IMR-90 (cell line): ENCODE measurements around the gene ERGIC1. TPM values are rescaled to one million over a fixed set of nuclear protein-coding genes. Genes with fewer than 3 reads are reported as not detected.

Experiments
- ATAC-seq: fragments of 200-7000 bp; cut with Tn5 transposase; 2 replicates; pipeline ENCODE4 v1.9.1; 2020; ENCODE audit warnings: low read depth, mild to moderate bottlenecking, moderate library complexity
- BruUV-seq: library from RNA; stranded (reverse); fragments of 400-500 nt; replicated peaks from 2 replicates; lab custom pipeline; 2021; lab: Mats Ljungman, UMichigan
- CTCF ChIA-PET: fragments of 300-600 bp; formaldehyde crosslinking; extraction: SDS; loops from one replicate; lab custom pipeline; 2021; ENCODE audit warnings: antibody characterized with exemption; lab: Yijun Ruan, JAX
- POLR2A ChIA-PET: fragments of 300-600 bp; sonication (Branson Sonifier 250); formaldehyde crosslinking; loops from one replicate; lab custom pipeline; 2022; ENCODE audit warnings: antibody characterized with exemption; ENCODE audit not compliant: unreplicated experiment; lab: Charles Lee
- DNase-seq: peaks from one replicate; pipeline ENCODE4 v3.0.0; 2013
- H2AFZ ChIP-seq: replicated peaks from 2 replicates; pipeline ENCODE3; 2013; ENCODE audit warnings: low read length, mild to moderate bottlenecking; ENCODE audit not compliant: poor library complexity
- H2AK5ac ChIP-seq: 2 replicates; pipeline ENCODE4 v1.6.1; 2013; ENCODE audit warnings: low read depth, low read length, inconsistent platforms
- H2AK9ac ChIP-seq: replicated peaks from 2 replicates; pipeline ENCODE3; 2013; ENCODE audit warnings: mild to moderate bottlenecking, low read depth, low read length, moderate library complexity; ENCODE audit not compliant: poor library complexity
- H2BK120ac ChIP-seq: 2 replicates; pipeline ENCODE4 v1.6.1; 2013; ENCODE audit warnings: low read depth, low read length, inconsistent platforms
- H2BK15ac ChIP-seq: 3 replicates; pipeline ENCODE4 v1.6.1; 2013; ENCODE audit warnings: low read depth, low read length, inconsistent platforms
- H2BK20ac ChIP-seq: 2 replicates; pipeline ENCODE4 v1.6.1; 2013; ENCODE audit warnings: low read depth, mild to moderate bottlenecking, inconsistent platforms, low read length, moderate library complexity
- H2BK5ac ChIP-seq: 2 replicates; pipeline ENCODE4 v1.6.1; 2013; ENCODE audit warnings: mild to moderate bottlenecking, low read depth, low read length, inconsistent platforms; ENCODE audit not compliant: poor library complexity, severe bottlenecking
- H3K14ac ChIP-seq: replicated peaks from 2 replicates; pipeline ENCODE4 v1.6.1; 2013; ENCODE audit warnings: low read depth, low read length, inconsistent platforms
- H3K18ac ChIP-seq: 2 replicates; pipeline ENCODE4 v1.6.1; 2013; ENCODE audit warnings: low read depth, low read length, control low read depth
- H3K23ac ChIP-seq: 2 replicates; pipeline ENCODE4 v1.6.1; 2013; ENCODE audit warnings: low read depth, low read length, inconsistent platforms
- H3K27ac ChIP-seq: 2 replicates; pipeline ENCODE4 v1.5.1; 2013; ENCODE audit warnings: mild to moderate bottlenecking, control low read depth, low read length; ENCODE audit not compliant: insufficient read depth
- H3K27me3 ChIP-seq: 2 replicates; pipeline ENCODE4 v1.6.1; 2013; ENCODE audit warnings: low read length; ENCODE audit not compliant: control insufficient read depth, insufficient read depth
- H3K36me3 ChIP-seq: 2 replicates; pipeline ENCODE4 v1.6.1; 2013; ENCODE audit warnings: low read length, mixed read lengths; ENCODE audit not compliant: control insufficient read depth, insufficient read depth
- H3K4ac ChIP-seq: 2 replicates; pipeline ENCODE4 v1.6.1; 2013; ENCODE audit warnings: low read depth, low read length, inconsistent platforms
- H3K4me1 ChIP-seq: 2 replicates; pipeline ENCODE4 v1.6.1; 2013; ENCODE audit warnings: low read length, mixed read lengths; ENCODE audit not compliant: control insufficient read depth, insufficient read depth
- H3K4me2 ChIP-seq: 2 replicates; pipeline ENCODE4 v1.6.1; 2013; ENCODE audit warnings: low read depth, mild to moderate bottlenecking, control low read depth, low read length, moderate library complexity
- H3K4me3 ChIP-seq: 2 replicates; pipeline ENCODE4 v1.5.1; 2013; ENCODE audit warnings: low read depth, mild to moderate bottlenecking, control low read depth, low read length, moderate library complexity; ENCODE audit not compliant: insufficient read depth
- H3K56ac ChIP-seq: 2 replicates; pipeline ENCODE4 v1.6.1; 2013; ENCODE audit warnings: low read length, inconsistent platforms; ENCODE audit not compliant: insufficient read depth; ENCODE audit errors: extremely low read depth
- H3K79me1 ChIP-seq, 2 experiments: 2 replicates each; pipeline ENCODE4 v1.6.1; 2013; ENCODE audit warnings: low read length in 2 of 2, inconsistent platforms in 1 of 2, low read depth in 1 of 2
- H3K9ac ChIP-seq: 2 replicates; pipeline ENCODE4 v1.6.1; 2013; ENCODE audit warnings: low read depth, low read length, control low read depth
- H3K9me1 ChIP-seq: 2 replicates; pipeline ENCODE4 v1.6.1; 2013; ENCODE audit warnings: low read length, inconsistent platforms; ENCODE audit not compliant: insufficient read depth
- H3K9me3 ChIP-seq: 2 replicates; pipeline ENCODE4 v1.6.1; 2013; ENCODE audit warnings: low read length; ENCODE audit not compliant: control insufficient read depth, insufficient read depth
- H4K20me1 ChIP-seq: 2 replicates; pipeline ENCODE4 v1.6.1; 2013; ENCODE audit warnings: low read length, inconsistent platforms; ENCODE audit not compliant: insufficient read depth
- H4K5ac ChIP-seq: 2 replicates; pipeline ENCODE4 v1.6.1; 2013; ENCODE audit warnings: mild to moderate bottlenecking, low read depth, low read length, control low read depth
- H4K8ac ChIP-seq, 2 experiments: 2 replicates each; pipeline ENCODE4 v1.6.1; 2013; ENCODE audit warnings: low read depth in 2 of 2, low read length in 2 of 2, control low read depth in 1 of 2, inconsistent platforms in 1 of 2
- H4K91ac ChIP-seq: 2 replicates; pipeline ENCODE4 v1.6.1; 2013; ENCODE audit warnings: low read depth, low read length, inconsistent platforms; ENCODE audit not compliant: insufficient read depth
- CEBPB ChIP-seq: IDR thresholded peaks from 2 replicates; pipeline ENCODE4 v1.6.1; 2012; ENCODE audit warnings: low read depth, low read length, improper control_type of control experiment
- CHD1 ChIP-seq: IDR thresholded peaks from 2 replicates; pipeline ENCODE4 v1.6.1; 2012; ENCODE audit warnings: low read depth, low read length, improper control_type of control experiment
- MAZ ChIP-seq: IDR thresholded peaks from 2 replicates; pipeline ENCODE4 v1.6.1; 2012; ENCODE audit warnings: low read depth, mild to moderate bottlenecking, low read length, improper control_type of control experiment, moderate library complexity, borderline replicate concordance
- WGBS, 2 experiments: methylation state at CpG; one replicate each; pipeline versions ENCODE4 v1.1.5 to v1.1.7; 2013; ENCODE audit warnings: missing lambda C conversion rate in 2 of 2; ENCODE audit not compliant: insufficient read length in 1 of 2; ENCODE audit errors: extremely low coverage in 2 of 2; 5-methylcytosine and 5-hydroxymethylcytosine counted together
- dilution Hi-C: fragments of 300-500 bp; cut with HindIII; formaldehyde crosslinking; loops from one replicate; pipeline ENCODE4 v1.14.3; 2018; ENCODE audit warnings: low sequenced_read_pairs; ENCODE audit not compliant: unreplicated experiment
- in situ Hi-C: fragments of 300-500 bp; cut with MboI; formaldehyde crosslinking; loops from 3 replicates; pipeline ENCODE4 v1.14.3; 2019; ENCODE audit warnings: low sequenced_read_pairs, inconsistent platforms, mixed read lengths
- intact Hi-C: fragments of 100-400 bp; cut with micrococcal nuclease; formaldehyde crosslinking; loops from 2 replicates; pipeline ENCODE4 v1.10.0; 2022
- polyA plus RNA-seq, 3 experiments: library from polyadenylated mRNA; depleted of rRNA; stranded (reverse); fragments of >200 nt; gene quantifications; 2 replicates each; pipeline ENCODE4 v1.2.3, GENCODE V29; 2012; ENCODE audit warnings: low replicate concordance in 1 of 3
- total RNA-seq: library from RNA; depleted of rRNA; stranded (reverse); fragments of >200 nt; gene quantifications from 2 replicates; pipeline ENCODE4 v1.2.3, GENCODE V29; 2012

The ERGIC1 gene
- total and polyA plus RNA-seq, 2 of the 4 experiments (the other 2 are of a cell fraction) = 134 to 192 TPM

DNA sequence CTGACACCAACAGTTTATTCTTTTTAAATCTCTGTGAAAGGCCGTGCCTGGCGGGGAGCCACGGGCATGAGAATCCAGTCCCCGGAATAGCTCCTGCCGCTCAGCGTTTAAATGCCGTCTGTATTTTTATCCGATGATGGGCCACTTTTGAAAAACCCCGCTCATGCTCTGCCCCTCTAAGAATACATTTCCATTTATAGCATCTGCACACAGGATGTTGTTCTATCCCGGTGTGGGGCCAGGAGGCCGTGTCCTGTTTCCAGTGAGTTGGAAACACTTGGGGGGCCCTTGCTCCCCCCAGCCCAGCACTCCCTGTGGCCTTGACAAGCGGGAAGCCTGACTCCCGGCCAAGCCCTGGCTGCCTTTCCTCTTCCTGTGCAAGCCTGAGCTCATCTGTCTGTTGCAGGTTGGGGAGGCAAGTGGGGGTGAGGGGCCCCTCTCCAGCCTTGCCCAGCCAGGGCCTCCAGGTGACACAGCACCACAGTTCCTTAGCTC, 39.0 kb downstream of the ERGIC1 start:
- H3K23ac ChIP-seq = peak overlapping the region; percentile 94
- H3K4me3 ChIP-seq = no peak overlapping the region
- H2AFZ ChIP-seq = peak overlapping the region; percentile 81
- ChIA-PET CTCF (interaction anchor here (0.6 to 0.9 kb wide), 2 partner anchors 25 to 80 kb away, joined by 3 read pairs; no protein-coding TSS in a partner anchor), POLR2A (interaction anchor here (1.0 kb wide), 1 partner anchor 102 kb away, joined by 4 read pairs; the partner anchor contains the start of gene DUSP1)
- no TSS peak for BruUV-seq
- intact Hi-C loops = no loop called here
- 5% methylated on average over 4 of the region's 13 CpGs; no CpG with 5 or more reads in 1 of the 2 experiments for WGBS, 2 experiments
- H4K20me1 ChIP-seq = peaks cover 11% of the 10 kb centered on the region
- H3K9ac ChIP-seq = peak overlapping the region; percentile 47
- H4K91ac ChIP-seq = peak overlapping the region; percentile 97
- H3K9me1 ChIP-seq = peaks cover 35% of the 10 kb centered on the region
- peak overlapping the region; percentile 99 for H2AK5ac ChIP-seq
- peak overlapping the region; percentile 94 for H2BK120ac ChIP-seq
- no peaks in the 10 kb centered on the region for H3K9me3 ChIP-seq
- peak overlapping the region; percentile 97 for H2BK5ac ChIP-seq
- peak overlapping the region; percentile 88 for H2AK9ac ChIP-seq
- H2BK20ac ChIP-seq = peak overlapping the region; percentile 87
- H3K36me3 ChIP-seq = no peaks in the 10 kb centered on the region; the same call in 1 of the 2 replicates
- peak overlapping the region; percentile 98 for H3K4ac ChIP-seq
- TF ChIP-seq CEBPB = no peak
- no peak for TF ChIP-seq CHD1
- 0 out of 2 replicates have a peak, but pooled peaks have one; percentile 6 for TF ChIP-seq MAZ
- in situ Hi-C loops = no loop called here
- peak overlapping the region; percentile 66 for H3K18ac ChIP-seq
- peak overlapping the region; percentile 97 for H3K14ac ChIP-seq
- H3K4me1 ChIP-seq = peaks cover 47% of the 10 kb centered on the region
- H3K4me2 ChIP-seq = peak overlapping the region; percentile 39
- H3K56ac ChIP-seq = peak overlapping the region; percentile 67
- H3K27me3 ChIP-seq = no peaks in the 10 kb centered on the region
- peak overlapping the region; percentile 67 for H4K5ac ChIP-seq
- ATAC-seq (peak; percentile 5; the same call in 1 of the 2 replicates), DNase-seq (peak; percentile 64)
- dilution Hi-C loops = no loop called here
- H2BK15ac ChIP-seq = peak overlapping the region; percentile 84
- H4K8ac ChIP-seq = peak overlapping the region; percentile 63 to 79
- peaks cover 39 to 83% of the 10 kb centered on the region in 2 experiments for H3K79me1 ChIP-seq
- H3K27ac ChIP-seq = peak overlapping the region; percentile 86
